DOHH2 (cell line): ENCODE measurements around the gene GAGE2A.

Source experiments
- CTCF ChIP-seq: fragments of 200-600 bp; sonication (generic); IDR thresholded peaks from one replicate; pipeline ENCODE4 v1.5.1; 2014; ENCODE audit warnings: antibody characterized with exemption, mild to moderate bottlenecking, low read depth, low read length; ENCODE audit not compliant: poor library complexity, severe bottlenecking
- EZH2phosphoT487 ChIP-seq: fragments of 200-600 bp; sonication (generic); IDR thresholded peaks from 2 replicates; pipeline ENCODE4 v1.6.1; 2017; ENCODE audit warnings: borderline replicate concordance, mild to moderate bottlenecking, antibody characterized with exemption, low read length, moderate library complexity, mixed read lengths

- TF ChIP-seq CTCF, result no peak
- TF ChIP-seq EZH2phosphoT487, result no peak
Observed at GRCh38 chrX:49610718-49611310, 21.5 kb downstream of the GAGE2A start.
